GM19452 (cell line): ENCODE data around the gene HKDC1.
"Not testable (repeated sequence)": the region's sequence is repeated elsewhere in the genome, so short reads cannot be mapped to it uniquely, and the experiment has no call there.

Experiments used
- ATAC-seq: cut with Tn5 transposase; IDR thresholded peaks from one replicate; pipeline ENCODE4 v1.9.1; 2021; ENCODE audit not compliant: unreplicated experiment

Gene HKDC1

GRCh38 chr10:69220041-69220451 is at the start of gene HKDC1:
Gene HKDC1, plus strand, starts transcription at chr10:69220332. Its CDS starts 104 bp downstream, at chr10:69220436.
- ATAC-seq: no peak

GRCh38 chr10:69172241-69172982 is 47.7 kb upstream of the HKDC1 start:
- ATAC-seq: no peak

- not testable (repeated sequence) for ATAC-seq
Observed at GRCh38 chr10:69175326-69175725, 44.8 kb upstream of the HKDC1 start.

- ATAC-seq: no peak
Observed at GRCh38 chr10:69176823-69177222, 43.3 kb upstream of the HKDC1 start.

- peak; percentile 31 for ATAC-seq
Observed at GRCh38 chr10:69179089-69179742, 40.9 kb upstream of the HKDC1 start.

DNA sequence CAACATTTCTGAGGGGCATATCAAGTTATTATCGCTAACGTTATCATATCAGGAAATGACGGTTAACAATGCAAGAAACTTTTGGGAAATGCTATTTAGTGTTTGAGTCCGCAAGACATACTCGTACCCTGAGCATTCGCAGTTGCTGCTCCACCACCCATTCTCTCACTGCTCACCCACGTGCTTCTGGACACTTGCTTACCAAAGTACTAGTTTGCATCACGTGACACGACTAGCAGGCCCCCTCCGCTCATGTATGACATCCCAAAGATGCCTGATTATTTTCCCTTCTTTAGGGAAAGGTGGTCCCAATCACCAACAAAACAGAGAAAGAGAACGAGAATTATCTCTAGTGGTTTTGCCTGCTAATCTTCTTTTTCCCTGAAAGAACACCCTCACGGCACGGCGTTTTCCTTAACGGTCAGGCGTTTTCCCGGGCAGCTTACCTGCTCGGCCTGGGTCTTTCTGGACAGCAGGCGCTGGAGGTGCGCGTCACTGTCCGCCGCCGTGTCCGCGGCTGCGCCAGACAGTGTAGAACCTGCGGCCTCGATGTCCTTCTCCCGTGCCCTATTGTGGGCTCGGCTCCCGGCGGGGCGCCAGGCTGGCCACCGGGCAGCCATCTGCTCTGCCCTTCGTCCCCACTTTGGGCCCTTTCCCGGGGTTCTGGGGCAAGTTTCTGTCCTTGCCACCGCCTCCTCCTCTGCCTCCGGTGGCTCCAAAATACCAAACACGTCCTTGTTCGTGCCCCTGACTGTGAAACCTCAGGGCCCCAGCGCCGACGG is 40.2 kb upstream of the HKDC1 start, which contains the start of gene SUPV3L1:
Gene SUPV3L1 (plus strand): TSS at position 492 of the 782 bp plus-strand sequence. CDS start 58 bp downstream, at position 550.
- ATAC-seq: peak; percentile 83

DNA sequence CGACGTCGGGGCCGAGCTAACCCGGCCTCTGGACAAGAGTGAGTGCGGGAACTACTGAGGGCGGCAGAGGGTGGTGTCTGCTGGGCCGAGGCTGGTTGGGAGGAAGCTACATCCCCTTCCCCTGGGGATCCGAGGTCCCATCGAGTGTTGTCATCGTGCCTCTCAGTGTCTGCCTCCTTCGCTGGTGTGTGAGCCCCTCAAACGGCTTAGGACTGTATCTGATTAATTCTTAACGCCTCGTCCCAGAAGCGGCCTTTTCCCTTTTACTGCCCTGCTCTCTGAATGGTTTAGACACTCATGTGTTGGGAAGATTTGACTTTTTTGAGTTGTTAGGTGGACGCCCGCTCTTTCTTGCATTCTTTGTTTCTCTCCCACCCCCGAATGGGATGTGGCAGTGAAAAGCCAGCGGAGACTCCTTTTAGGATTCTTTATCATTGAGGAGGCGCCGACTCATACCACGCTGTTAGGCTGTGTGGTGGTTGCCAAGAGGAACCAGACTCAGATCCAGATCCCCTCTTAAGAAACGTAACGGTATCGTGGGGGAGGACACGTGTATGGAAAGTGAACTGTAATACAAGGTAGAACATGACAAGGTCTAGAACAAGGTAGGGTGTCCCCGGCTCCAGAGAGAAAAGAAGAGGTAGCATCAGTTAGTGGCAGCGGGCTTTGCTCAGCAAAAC is 39.5 kb upstream of the HKDC1 start:
- no peak for ATAC-seq

GRCh38 chr10:69181433-69181832 is 38.7 kb upstream of the HKDC1 start:
- no peak for ATAC-seq

DNA sequence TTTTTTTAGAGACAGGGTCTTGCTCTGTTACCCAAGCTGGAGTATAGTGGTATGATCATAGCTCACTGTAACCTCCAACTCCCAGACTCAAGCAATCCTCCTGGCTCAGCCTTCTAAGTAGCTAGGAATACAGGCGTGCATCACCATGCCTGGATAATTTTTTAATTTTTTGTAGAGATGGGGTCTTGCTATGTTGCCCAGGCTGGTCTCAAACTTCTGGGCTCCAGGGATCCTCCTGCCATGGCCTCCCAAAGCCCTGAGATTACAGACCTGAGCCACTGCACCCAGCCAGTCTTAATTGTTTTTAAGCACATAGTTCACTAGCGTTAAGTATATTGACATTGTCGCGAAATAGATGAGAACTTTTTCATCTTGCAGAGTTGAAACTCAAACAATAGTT is 38.1 kb upstream of the HKDC1 start:
- no peak for ATAC-seq

- no peak for ATAC-seq
Observed at GRCh38 chr10:69186524-69186923, 33.6 kb upstream of the HKDC1 start.

GRCh38 chr10:69201045-69201444 is 19.1 kb upstream of the HKDC1 start:
- no peak for ATAC-seq

- no peak for ATAC-seq
Observed at GRCh38 chr10:69202332-69202731, 17.8 kb upstream of the HKDC1 start.

- ATAC-seq: no peak
Observed at GRCh38 chr10:69208761-69209160, 11.4 kb upstream of the HKDC1 start.

DNA sequence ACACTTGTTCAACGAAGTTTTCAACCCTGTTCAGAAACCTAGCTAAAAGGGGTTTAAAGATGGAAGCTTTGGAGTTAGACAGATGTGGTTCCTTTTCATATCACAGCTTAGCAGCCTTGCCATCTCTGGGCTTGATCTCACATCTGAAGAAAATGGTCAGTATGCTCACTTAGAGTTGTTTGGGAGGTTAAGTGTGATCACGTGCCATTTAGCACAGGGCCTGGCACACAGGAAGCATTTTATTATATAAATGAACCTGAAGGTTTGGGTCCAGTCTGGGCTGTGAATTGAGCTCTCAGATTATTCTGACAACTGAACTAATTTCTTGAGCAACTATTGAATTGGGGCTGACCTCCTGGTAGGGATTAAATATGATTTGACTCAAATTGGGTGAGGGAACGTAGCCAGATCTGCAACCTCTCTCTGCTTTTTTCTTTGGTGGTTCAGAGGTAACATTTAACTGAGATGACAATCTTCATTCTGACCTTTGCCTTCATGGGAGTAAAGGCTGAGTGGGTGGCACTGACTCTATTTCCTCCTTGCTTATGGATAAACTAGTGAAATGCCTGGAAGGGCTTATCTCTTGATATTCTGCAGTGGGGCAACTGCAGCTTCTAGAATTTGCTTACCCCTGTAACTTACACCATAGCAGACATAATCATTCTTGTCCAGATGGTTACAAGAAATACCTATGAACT is 10.2 kb upstream of the HKDC1 start:
- ATAC-seq: no peak

- no peak for ATAC-seq
Observed at GRCh38 chr10:69211104-69211503, 9.0 kb upstream of the HKDC1 start.

- no peak for ATAC-seq
Observed at GRCh38 chr10:69211524-69211923, 8.6 kb upstream of the HKDC1 start.

GRCh38 chr10:69213591-69214311 is 6.4 kb upstream of the HKDC1 start:
- ATAC-seq: no peak

DNA sequence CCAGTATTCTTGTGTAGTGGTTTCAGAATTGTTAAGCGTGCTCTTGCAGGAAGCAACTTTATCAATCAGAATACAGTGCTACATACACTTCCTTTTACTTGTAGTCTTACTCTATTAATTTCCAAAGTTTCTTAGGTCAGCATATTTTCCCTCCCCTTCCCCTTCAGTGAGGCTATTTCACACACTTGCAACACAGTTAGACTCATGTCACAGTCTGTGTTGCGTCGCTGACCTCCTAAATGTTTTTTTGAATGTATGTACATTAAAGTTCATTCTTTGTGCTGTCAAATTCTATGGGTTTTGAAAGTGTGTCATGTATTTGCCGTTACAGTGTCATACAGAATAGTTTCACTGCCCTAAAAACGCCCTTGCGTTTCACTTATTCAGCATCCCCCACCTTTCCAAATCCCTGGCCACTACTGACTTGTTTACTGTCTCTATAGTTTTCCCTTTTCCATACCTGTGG is 5.4 kb upstream of the HKDC1 start:
- ATAC-seq: no peak

DNA sequence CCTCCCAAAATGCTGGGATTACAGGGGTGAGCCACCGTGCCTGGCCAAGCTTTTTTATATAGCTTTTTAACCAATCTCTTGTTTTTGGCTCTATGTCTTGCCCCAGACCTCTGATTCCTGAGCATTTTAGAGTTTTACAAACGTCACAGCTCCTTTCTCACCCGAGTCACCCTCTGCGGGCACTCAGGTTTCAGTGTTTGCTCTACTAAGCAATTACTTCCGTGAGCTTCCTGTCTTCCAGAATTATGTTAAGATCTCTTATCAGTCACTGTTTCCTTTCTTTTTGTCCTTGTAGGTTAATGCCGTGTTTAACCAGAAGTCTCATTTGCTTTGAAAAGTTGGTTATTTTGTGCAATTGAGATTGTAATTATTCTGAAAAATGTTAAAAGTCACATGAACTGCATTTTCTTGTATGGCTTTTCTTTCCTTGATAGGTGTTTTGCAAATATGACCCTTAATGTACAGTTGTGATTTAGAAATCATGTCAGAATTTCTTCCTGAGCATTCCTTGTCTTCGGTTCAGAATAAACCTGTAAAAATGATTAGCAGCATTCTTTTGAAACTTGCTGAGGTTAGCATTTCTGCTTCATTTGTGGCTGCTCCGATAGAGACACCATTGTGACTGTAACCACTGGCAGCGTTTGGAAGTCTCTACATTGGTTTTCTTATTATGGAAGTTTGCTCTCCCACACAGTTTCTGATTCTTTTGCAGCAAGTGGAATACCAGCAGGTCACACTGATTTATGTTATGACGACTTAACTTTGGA is 4.5 kb upstream of the HKDC1 start:
- no peak for ATAC-seq
